ENCODE results near the gene VWA1.
"Not testable (repeated sequence)": the region's sequence is repeated elsewhere in the genome, so short reads cannot be mapped to it uniquely, and the experiment has no call there.

VWA1 gene

GRCh38 chr1:1406101-1406820 is 29.2 kb upstream of the VWA1 start:
- no peak for TF ChIP-seq CTCF (conservative IDR thresholded peaks at IDR 0.05; ENCODE audit: low read length)
- no peak for DNase-seq (ENCODE audit: low read depth)
- H3K4me3 ChIP-seq (ENCODE audit: low read length): peak overlapping the region; percentile 83

GRCh38 chr1:1406821-1407635 is 28.5 kb upstream of the VWA1 start, which contains the start of gene MRPL20:
Gene MRPL20 (minus strand): TSS chr1:1407293. CDS start chr1:1407217, 76 bp downstream.
- TF ChIP-seq CTCF (conservative IDR thresholded peaks at IDR 0.05; ENCODE audit: low read length): no peak
- DNase-seq (ENCODE audit: low read depth): peak; percentile 86
- peak within 1 kb of the TSS; percentile 83 for H3K4me3 ChIP-seq (ENCODE audit: low read length)

GRCh38 chr1:1407636-1408318 is 27.7 kb upstream of the VWA1 start:
- peak; percentile 35 for DNase-seq (ENCODE audit: low read depth)
- no peak for TF ChIP-seq CTCF (conservative IDR thresholded peaks at IDR 0.05; ENCODE audit: low read length)

GRCh38 chr1:1410238-1410637 is 25.3 kb upstream of the VWA1 start:
- DNase-seq (ENCODE audit: low read depth); H3K4me3 ChIP-seq (ENCODE audit: low read length): not testable (repeated sequence)

More at GRCh38 chr1:1407636-1408318, 27.7 kb upstream of the VWA1 start:
- peak overlapping the region; percentile 83 for H3K4me3 ChIP-seq (ENCODE audit: low read length)

- DNase-seq (ENCODE audit: low read depth): no peak
- no peak overlapping the region for H3K4me3 ChIP-seq (ENCODE audit: low read length)
- no peak for TF ChIP-seq CTCF (conservative IDR thresholded peaks at IDR 0.05; ENCODE audit: low read length)
Measured at GRCh38 chr1:1411626-1412025, 23.9 kb upstream of the VWA1 start.

GRCh38 chr1:1412311-1412902 is 23.1 kb upstream of the VWA1 start:
- DNase-seq (ENCODE audit: low read depth): not testable (repeated sequence)

GRCh38 chr1:1415751-1416150 is 19.7 kb upstream of the VWA1 start:
- TF ChIP-seq CTCF (conservative IDR thresholded peaks at IDR 0.05; ENCODE audit: low read length): no peak

More at GRCh38 chr1:1412311-1412902, 23.1 kb upstream of the VWA1 start:
- not testable (repeated sequence) for H3K4me3 ChIP-seq (ENCODE audit: low read length)

GRCh38 chr1:1417396-1417795 is 18.1 kb upstream of the VWA1 start:
- H3K4me3 ChIP-seq (ENCODE audit: low read length); DNase-seq (ENCODE audit: low read depth): not testable (repeated sequence)

More at GRCh38 chr1:1415751-1416150, 19.7 kb upstream of the VWA1 start:
- DNase-seq (ENCODE audit: low read depth): no peak
- no peak overlapping the region for H3K4me3 ChIP-seq (ENCODE audit: low read length)

- DNase-seq (ENCODE audit: low read depth); H3K4me3 ChIP-seq (ENCODE audit: low read length): not testable (repeated sequence)
Measured at GRCh38 chr1:1417825-1418463, 17.5 kb upstream of the VWA1 start.

Data from AG10803 (cell line).